Measurements from ENCODE around the gene IFFO2.

GRCh38 chr1:18874600-18874999 is 81.9 kb downstream of the IFFO2 start:
- TF ChIP-seq, protein P1, sequence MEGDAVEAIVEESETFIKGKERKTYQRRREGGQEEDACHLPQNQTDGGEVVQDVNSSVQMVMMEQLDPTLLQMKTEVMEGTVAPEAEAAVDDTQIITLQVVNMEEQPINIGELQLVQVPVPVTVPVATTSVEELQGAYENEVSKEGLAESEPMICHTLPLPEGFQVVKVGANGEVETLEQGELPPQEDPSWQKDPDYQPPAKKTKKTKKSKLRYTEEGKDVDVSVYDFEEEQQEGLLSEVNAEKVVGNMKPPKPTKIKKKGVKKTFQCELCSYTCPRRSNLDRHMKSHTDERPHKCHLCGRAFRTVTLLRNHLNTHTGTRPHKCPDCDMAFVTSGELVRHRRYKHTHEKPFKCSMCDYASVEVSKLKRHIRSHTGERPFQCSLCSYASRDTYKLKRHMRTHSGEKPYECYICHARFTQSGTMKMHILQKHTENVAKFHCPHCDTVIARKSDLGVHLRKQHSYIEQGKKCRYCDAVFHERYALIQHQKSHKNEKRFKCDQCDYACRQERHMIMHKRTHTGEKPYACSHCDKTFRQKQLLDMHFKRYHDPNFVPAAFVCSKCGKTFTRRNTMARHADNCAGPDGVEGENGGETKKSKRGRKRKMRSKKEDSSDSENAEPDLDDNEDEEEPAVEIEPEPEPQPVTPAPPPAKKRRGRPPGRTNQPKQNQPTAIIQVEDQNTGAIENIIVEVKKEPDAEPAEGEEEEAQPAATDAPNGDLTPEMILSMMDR (conservative IDR thresholded peaks at IDR 0.05) = no peak
- TF ChIP-seq EZH2 (IDR thresholded peaks at IDR 0.05; ENCODE audit: low read depth) = no peak

Data from PC-9 (cell line).